HG02763 (cell line): Measurements from ENCODE around the gene CDIP1.

Source experiments
- ATAC-seq: cut with Tn5 transposase; IDR thresholded peaks from one replicate; pipeline ENCODE4 v1.9.1; 2021; ENCODE audit warnings: mild to moderate bottlenecking, moderate library complexity; ENCODE audit not compliant: unreplicated experiment

Gene CDIP1

GRCh38 chr16:4515611-4516233 is 22.9 kb downstream of the CDIP1 start:
- ATAC-seq: no peak

- ATAC-seq: no peak
Observed at GRCh38 chr16:4514606-4515005, 24.0 kb downstream of the CDIP1 start.

- ATAC-seq: no peak
Observed at GRCh38 chr16:4513881-4514280, 24.7 kb downstream of the CDIP1 start.

GRCh38 chr16:4513086-4513860 is 25.3 kb downstream of the CDIP1 start:
- ATAC-seq: no peak

GRCh38 chr16:4512473-4512872 is 26.1 kb downstream of the CDIP1 start:
- no peak for ATAC-seq

GRCh38 chr16:4511441-4512082 is 27.0 kb downstream of the CDIP1 start:
- ATAC-seq: no peak

GRCh38 chr16:4510747-4511426 is 27.7 kb downstream of the CDIP1 start:
- no peak for ATAC-seq

- ATAC-seq: no peak
Observed at GRCh38 chr16:4510131-4510530, 28.4 kb downstream of the CDIP1 start.

GRCh38 chr16:4509420-4509819 is 29.2 kb downstream of the CDIP1 start:
- ATAC-seq: no peak

GRCh38 chr16:4508806-4509205 is 29.8 kb downstream of the CDIP1 start:
- no peak for ATAC-seq

GRCh38 chr16:4507588-4508345 is 30.8 kb downstream of the CDIP1 start:
- ATAC-seq: no peak

- ATAC-seq: no peak
Observed at GRCh38 chr16:4506450-4506849, 32.1 kb downstream of the CDIP1 start.

- ATAC-seq: peak; percentile 65
Observed at GRCh38 chr16:4505356-4506147, 33.0 kb downstream of the CDIP1 start.

- ATAC-seq: no peak
Observed at GRCh38 chr16:4501071-4501478, 37.5 kb downstream of the CDIP1 start.

- ATAC-seq: no peak
Observed at GRCh38 chr16:4500272-4500671, 38.3 kb downstream of the CDIP1 start.

- no peak for ATAC-seq
Observed at GRCh38 chr16:4499196-4499555, 39.4 kb downstream of the CDIP1 start.

- ATAC-seq: no peak
Observed at GRCh38 chr16:4498546-4499195, 39.9 kb downstream of the CDIP1 start.

GRCh38 chr16:4496305-4496704 is 42.3 kb downstream of the CDIP1 start:
- no peak for ATAC-seq

- no peak for ATAC-seq
Observed at GRCh38 chr16:4495766-4496165, 42.8 kb downstream of the CDIP1 start.
